ENCODE data around the gene ADGRB3.
"Not testable (repeated sequence)": the region's sequence is repeated elsewhere in the genome, so short reads cannot be mapped to it uniquely, and the experiment has no call there.

Gene ADGRB3

DNA sequence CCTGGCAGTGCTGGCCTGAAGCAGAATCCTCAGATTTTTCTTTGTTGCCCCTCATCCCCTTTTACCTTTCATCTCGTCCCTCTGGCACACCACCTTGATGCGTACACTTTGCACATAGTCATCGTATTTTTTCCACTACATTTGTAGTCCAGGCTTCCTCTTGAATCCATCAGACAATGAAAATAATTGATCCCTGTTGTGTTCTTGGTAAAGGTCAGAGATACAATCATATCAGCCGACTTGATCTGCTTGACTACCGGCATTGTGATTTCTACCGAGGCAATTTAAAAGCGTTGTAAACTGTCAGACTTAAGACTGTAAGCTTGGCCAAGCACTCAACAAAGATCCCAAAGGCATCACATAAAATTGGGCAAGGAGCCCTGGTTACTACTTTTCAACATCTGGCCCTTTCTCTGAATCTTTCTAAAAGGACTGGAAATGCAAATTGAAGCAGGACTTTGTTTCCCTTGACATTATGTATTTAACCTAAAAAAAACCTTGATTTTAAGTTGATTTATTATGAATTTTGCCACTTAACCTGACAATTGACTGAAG, 649.2 kb downstream of the ADGRB3 start:
- TF ChIP-seq, protein P1, sequence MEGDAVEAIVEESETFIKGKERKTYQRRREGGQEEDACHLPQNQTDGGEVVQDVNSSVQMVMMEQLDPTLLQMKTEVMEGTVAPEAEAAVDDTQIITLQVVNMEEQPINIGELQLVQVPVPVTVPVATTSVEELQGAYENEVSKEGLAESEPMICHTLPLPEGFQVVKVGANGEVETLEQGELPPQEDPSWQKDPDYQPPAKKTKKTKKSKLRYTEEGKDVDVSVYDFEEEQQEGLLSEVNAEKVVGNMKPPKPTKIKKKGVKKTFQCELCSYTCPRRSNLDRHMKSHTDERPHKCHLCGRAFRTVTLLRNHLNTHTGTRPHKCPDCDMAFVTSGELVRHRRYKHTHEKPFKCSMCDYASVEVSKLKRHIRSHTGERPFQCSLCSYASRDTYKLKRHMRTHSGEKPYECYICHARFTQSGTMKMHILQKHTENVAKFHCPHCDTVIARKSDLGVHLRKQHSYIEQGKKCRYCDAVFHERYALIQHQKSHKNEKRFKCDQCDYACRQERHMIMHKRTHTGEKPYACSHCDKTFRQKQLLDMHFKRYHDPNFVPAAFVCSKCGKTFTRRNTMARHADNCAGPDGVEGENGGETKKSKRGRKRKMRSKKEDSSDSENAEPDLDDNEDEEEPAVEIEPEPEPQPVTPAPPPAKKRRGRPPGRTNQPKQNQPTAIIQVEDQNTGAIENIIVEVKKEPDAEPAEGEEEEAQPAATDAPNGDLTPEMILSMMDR (IDR thresholded peaks at IDR 0.05; ENCODE audit: extremely low read depth, insufficient read depth, missing control alignments): no peak
- DNase-seq (ENCODE audit: low spot score): no peak
- in situ Hi-C loops (cut with MboI; ENCODE audit: low pct_unique_long_range_greater_than_20kb, low sequenced_read_pairs, unreplicated experiment): no loop called here

GRCh38 chr6:69285054-69285453, 650.0 kb downstream of the ADGRB3 start:
- TF ChIP-seq, protein P1 (IDR thresholded peaks at IDR 0.05; ENCODE audit: extremely low read depth, insufficient read depth, missing control alignments): no peak
- no peak for DNase-seq (ENCODE audit: low spot score)
- in situ Hi-C loops (cut with MboI; ENCODE audit: low pct_unique_long_range_greater_than_20kb, low sequenced_read_pairs, unreplicated experiment): no loop called here

GRCh38 chr6:69286331-69286730, 651.2 kb downstream of the ADGRB3 start:
- TF ChIP-seq, protein P1 (IDR thresholded peaks at IDR 0.05; ENCODE audit: extremely low read depth, insufficient read depth, missing control alignments): no peak
- in situ Hi-C loops (cut with MboI; ENCODE audit: low pct_unique_long_range_greater_than_20kb, low sequenced_read_pairs, unreplicated experiment): no loop called here
- DNase-seq (ENCODE audit: low spot score): no peak

DNA sequence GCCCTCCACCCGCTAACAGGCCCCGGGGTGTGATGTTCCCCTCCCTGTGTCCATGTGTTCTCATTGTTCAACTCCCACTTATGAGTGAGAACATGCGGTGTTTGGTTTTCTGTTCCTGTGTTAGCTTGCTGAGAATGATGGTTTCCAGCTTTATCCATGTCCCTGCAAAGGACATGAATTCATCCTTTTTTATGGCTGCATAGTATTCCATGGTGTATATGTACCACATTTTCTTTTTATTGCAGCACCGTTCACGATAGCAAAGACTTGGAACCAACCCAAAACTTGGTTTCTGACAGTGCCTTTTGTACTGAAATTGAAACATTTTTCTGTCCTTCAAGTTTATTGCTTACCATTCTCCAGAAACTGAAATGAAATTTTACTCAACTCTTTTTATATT, 653.1 kb downstream of the ADGRB3 start:
- in situ Hi-C loops (cut with MboI; ENCODE audit: low pct_unique_long_range_greater_than_20kb, low sequenced_read_pairs, unreplicated experiment); DNase-seq (ENCODE audit: low spot score): not testable (repeated sequence)

GRCh38 chr6:69289689-69290495, 654.8 kb downstream of the ADGRB3 start:
- in situ Hi-C loops (cut with MboI; ENCODE audit: low pct_unique_long_range_greater_than_20kb, low sequenced_read_pairs, unreplicated experiment): no loop called here
- TF ChIP-seq, protein P1 (IDR thresholded peaks at IDR 0.05; ENCODE audit: extremely low read depth, insufficient read depth, missing control alignments): no peak
- no peak for DNase-seq (ENCODE audit: low spot score)

- DNase-seq (ENCODE audit: low spot score): no peak
- TF ChIP-seq, protein P1 (IDR thresholded peaks at IDR 0.05; ENCODE audit: extremely low read depth, insufficient read depth, missing control alignments): no peak
- in situ Hi-C loops (cut with MboI; ENCODE audit: low pct_unique_long_range_greater_than_20kb, low sequenced_read_pairs, unreplicated experiment): no loop called here
These were observed 658.4 kb downstream of the ADGRB3 start for GRCh38 chr6:69293471-69293870.

GRCh38 chr6:69294407-69294806, 659.3 kb downstream of the ADGRB3 start:
- DNase-seq (ENCODE audit: low spot score): no peak
- in situ Hi-C loops (cut with MboI; ENCODE audit: low pct_unique_long_range_greater_than_20kb, low sequenced_read_pairs, unreplicated experiment): no loop called here
- TF ChIP-seq, protein P1 (IDR thresholded peaks at IDR 0.05; ENCODE audit: extremely low read depth, insufficient read depth, missing control alignments): no peak

Data from GM13977 (cell line).